RCC 7860 (cell line): ENCODE results near the gene ZDHHC7.

Experiments used
- DNase-seq: peaks from one replicate; pipeline ENCODE4 v3.0.0-alpha.2; 2015; ENCODE audit warnings: low spot score
- FAIRE-seq: peaks from 2 replicates; lab custom pipeline; 2012; peaks lifted over from hg19 to GRCh38; lab: Jason Lieb, UNC

ZDHHC7 gene

GRCh38 chr16:84999857-85000480 is 11.4 kb downstream of the ZDHHC7 start:
- DNase-seq (no peak), FAIRE-seq (no peak)

GRCh38 chr16:84999200-84999599 is 12.1 kb downstream of the ZDHHC7 start:
- FAIRE-seq = no peak

GRCh38 chr16:84996365-84996764 is 15.0 kb downstream of the ZDHHC7 start:
- FAIRE-seq = no peak
- DNase-seq = no peak

More at GRCh38 chr16:84999200-84999599, 12.1 kb downstream of the ZDHHC7 start:
- DNase-seq = no peak

DNA sequence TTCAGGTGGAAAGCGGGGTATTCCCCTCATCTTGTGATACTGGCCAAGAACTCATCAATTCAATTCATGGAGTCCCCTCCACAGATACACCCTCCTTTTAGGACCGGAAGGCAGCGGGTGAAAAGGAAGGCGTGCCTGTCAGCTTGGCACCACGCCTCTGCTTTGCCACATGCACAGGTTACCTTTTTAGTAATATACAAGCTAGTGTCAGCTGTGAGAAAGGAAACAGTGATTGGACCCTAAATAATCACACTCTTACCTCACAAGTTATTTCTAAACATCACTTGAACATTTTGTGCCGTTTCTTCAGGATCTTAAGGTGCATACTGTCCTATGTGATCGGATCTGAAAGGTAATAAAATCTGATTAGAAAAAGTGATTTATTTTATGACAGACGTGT is 15.7 kb downstream of the ZDHHC7 start:
- no peak for DNase-seq
- FAIRE-seq = no peak

DNA sequence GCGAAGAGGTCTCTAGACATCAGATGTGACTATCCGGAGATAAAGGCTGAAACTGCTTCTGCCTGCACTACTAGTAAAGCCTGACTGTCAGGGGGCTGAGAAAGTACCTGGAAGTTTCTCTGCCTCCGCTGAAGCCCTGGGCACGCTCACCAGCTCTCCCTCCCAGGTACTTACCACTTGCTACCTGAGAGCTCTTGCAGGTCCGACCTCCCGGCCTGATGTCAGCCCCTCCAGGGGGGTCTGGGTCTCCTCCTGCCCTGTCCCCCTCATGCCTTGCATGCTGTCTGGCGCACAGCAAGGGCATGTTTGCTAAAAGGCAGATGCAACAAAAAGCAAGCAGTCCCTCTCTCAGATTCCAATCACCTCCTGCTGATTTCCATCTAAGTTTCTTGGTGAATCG is 17.4 kb downstream of the ZDHHC7 start:
- FAIRE-seq (no peak), DNase-seq (no peak)

DNA sequence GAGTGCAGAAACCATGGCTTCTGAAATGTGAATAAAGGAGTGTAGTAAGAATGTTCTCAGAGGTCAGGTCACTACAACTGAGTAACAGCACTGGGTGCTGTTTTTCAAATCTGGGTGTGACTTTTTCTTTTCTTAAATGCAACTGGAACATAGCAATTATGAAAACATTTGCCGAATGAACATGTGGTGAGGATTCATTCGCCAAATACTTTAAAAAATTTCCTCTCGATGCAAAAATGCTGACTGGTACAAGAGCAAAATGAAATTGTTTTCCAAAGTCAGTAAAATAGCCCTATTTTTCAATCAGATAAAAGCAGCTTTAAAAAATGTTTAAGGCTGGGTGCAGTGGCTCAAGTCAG is 18.6 kb downstream of the ZDHHC7 start:
- no peak for FAIRE-seq
- DNase-seq = no peak

DNA sequence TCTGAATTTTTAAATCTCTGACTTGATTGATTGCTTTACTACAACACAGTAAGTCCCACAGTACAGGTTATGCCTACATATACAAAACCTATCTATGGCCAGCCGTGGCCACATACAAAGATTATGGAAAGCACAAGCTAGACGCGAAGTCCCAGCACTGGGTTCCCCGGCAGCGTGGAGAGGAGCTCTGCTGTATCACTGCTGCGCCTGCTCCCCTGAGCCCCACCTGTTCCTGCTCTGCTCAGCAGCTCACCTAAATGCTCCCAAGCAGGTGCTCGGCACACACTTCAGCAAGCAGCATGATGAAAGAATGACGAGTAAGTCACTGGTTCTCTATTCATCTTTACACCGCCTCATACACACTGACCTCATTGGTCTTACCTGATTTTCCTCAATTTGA is 20.6 kb downstream of the ZDHHC7 start:
- no peak for FAIRE-seq
- DNase-seq = no peak

GRCh38 chr16:84989749-84990620 is 21.4 kb downstream of the ZDHHC7 start:
- DNase-seq (peak; percentile 53), FAIRE-seq (peak; percentile 67)

- FAIRE-seq (no peak), DNase-seq (no peak)
Measured at GRCh38 chr16:84988328-84989080, 22.8 kb downstream of the ZDHHC7 start.

- FAIRE-seq (no peak), DNase-seq (no peak)
Measured at GRCh38 chr16:84986879-84987278, 24.5 kb downstream of the ZDHHC7 start.

GRCh38 chr16:84986102-84986501 is 25.2 kb downstream of the ZDHHC7 start:
- DNase-seq (no peak), FAIRE-seq (no peak)

DNA sequence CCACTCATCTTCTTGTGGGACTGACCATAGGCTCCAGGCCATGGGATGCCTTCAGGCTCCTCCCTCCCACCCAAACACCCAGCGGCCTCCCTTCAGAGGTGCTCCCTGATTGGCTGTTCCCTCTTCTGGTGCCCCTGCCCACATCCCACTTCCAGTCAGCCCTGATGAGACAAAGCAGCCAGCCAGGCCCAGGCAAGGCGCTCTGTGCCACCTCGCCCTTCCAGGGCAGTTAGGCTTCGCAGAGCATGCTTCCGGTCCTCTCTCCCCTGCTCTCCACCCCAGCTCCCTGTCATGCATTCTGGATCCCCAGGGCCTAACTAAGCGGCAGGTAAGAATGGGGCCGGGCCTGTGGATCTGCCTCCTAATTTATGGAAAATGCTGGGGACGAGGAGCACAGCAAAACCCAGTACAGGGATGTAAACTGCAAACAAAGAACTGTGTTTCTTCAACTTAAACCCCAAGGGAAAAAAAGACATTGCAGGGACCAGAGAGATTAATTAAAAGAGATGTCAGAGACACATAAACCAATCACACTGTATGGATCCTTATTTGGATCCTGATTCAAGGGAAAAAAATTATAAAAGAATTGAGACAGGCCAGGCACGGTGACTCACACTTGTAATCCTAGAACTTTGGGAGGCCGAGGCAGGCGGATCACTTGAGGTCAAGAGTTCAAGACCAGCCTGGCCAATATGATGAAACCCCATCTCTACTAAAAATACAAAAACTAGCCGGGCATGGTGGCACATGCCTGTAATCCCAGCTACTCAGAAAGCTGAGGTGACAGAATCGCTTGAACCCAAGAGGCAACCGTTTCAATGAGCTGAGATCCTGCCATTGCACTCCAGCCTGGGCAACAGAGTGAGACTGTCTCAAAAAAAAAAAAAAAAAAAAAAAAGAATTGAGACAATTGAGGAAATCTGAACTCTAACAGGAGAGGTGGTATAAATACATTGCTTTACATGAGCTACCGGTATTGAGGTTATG is 26.0 kb downstream of the ZDHHC7 start:
- peak; percentile 63 for FAIRE-seq

GRCh38 chr16:84982434-84982833 is 28.9 kb downstream of the ZDHHC7 start:
- DNase-seq (no peak), FAIRE-seq (no peak)

More for the DNA sequence above, 26.0 kb downstream of the ZDHHC7 start:
- DNase-seq = peak; percentile 71

- DNase-seq = no peak
Measured at GRCh38 chr16:84979516-84979915, 31.8 kb downstream of the ZDHHC7 start.

GRCh38 chr16:84976644-84977400 is 34.5 kb downstream of the ZDHHC7 start:
- DNase-seq = no peak
- FAIRE-seq = no peak

More at GRCh38 chr16:84979516-84979915, 31.8 kb downstream of the ZDHHC7 start:
- no peak for FAIRE-seq

DNA sequence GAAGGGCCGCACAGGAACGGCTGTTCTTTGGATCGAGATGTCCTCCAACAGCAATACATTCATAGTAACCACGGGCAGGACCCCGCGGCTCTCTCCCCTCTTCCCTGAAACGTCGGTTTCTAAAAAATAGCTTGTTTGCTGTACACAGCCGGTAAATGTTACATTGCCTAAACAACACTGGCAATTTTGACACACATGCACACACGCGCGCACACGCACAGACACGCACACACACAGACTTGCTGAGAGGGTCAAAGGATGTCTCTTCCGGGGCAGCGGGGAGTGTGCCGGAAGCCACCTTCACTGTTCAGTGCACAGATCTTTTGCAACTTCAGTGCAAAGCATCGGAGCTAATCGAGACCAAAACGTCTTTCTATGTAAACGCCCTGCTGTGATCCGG is 35.8 kb downstream of the ZDHHC7 start:
- FAIRE-seq (no peak), DNase-seq (no peak)

- DNase-seq (no peak), FAIRE-seq (no peak)
Measured at GRCh38 chr16:84975066-84975465, 36.3 kb downstream of the ZDHHC7 start.

- DNase-seq (no peak), FAIRE-seq (no peak)
Measured at GRCh38 chr16:84973776-84974523, 37.4 kb downstream of the ZDHHC7 start.

GRCh38 chr16:84973236-84973635 is 38.1 kb downstream of the ZDHHC7 start:
- DNase-seq = no peak
- FAIRE-seq = no peak
